SK-N-SH (cell line): ENCODE data around the gene TGFA. TPM values are rescaled to one million over a fixed set of nuclear protein-coding genes. Genes with fewer than 3 reads are reported as not detected.
A peak's percentile ranks its signal among the peaks of the same experiment; 100 is the strongest.

Experiments used
- CTCF ChIA-PET: fragments of 300-600, 350-600 bp; formaldehyde crosslinking; extraction: SDS; loops from one replicate; lab custom pipeline; 2021; lab: Yijun Ruan, JAX
- POLR2A ChIA-PET: fragments of 350-600 bp; sonication (Branson Sonifier 250); formaldehyde crosslinking; extraction: SDS; loops from one replicate; lab custom pipeline; 2020; ENCODE audit warnings: antibody characterized with exemption, inconsistent platforms; lab: Yijun Ruan, JAX
- DNase-seq: peaks from one replicate; pipeline ENCODE4 v3.0.0; 2012
- H2AFZ ChIP-seq: fragments of 200-600 bp; sonication (generic); 2 replicates; pipeline ENCODE4 v1.8.1; 2016; ENCODE audit warnings: antibody characterized with exemption, mild to moderate bottlenecking, low read depth
- H3F3A ChIP-seq: fragments of 200-600 bp; sonication (generic); replicated peaks from 2 replicates; pipeline ENCODE3; 2016; ENCODE audit warnings: antibody characterized with exemption, mild to moderate bottlenecking; ENCODE audit not compliant: insufficient read depth
- H3K27ac ChIP-seq, 2 experiments: fragments of 200-500 bp in 1 of 2; fragments of 200-600 bp in 1 of 2; sonication (Bioruptor generic) in 1 of 2; sonication (generic), shearing (Covaris generic) in 1 of 2; 2 replicates each; pipeline versions ENCODE4 v1.5.1 to v1.6.1; 2014 to 2016; ENCODE audit warnings: low read depth in 2 of 2, inconsistent platforms in 1 of 2, low read length in 1 of 2, mild to moderate bottlenecking in 1 of 2, mixed read lengths in 1 of 2
- H3K27me3 ChIP-seq: fragments of 200-600 bp; sonication (generic), shearing (Covaris generic); 2 replicates; pipeline ENCODE4 v1.6.1; 2016; ENCODE audit warnings: mixed run types; ENCODE audit not compliant: insufficient read depth
- H3K36me3 ChIP-seq, 2 experiments: fragments of 200-500 bp in 1 of 2; fragments of 200-600 bp in 1 of 2; sonication (Bioruptor generic) in 1 of 2; sonication (generic) in 1 of 2; replicated peaks in 1 of 2; 2 replicates each; pipeline versions ENCODE3 to v1.5.1; 2014 to 2016; ENCODE audit warnings: low read length in 1 of 2, mild to moderate bottlenecking in 1 of 2; ENCODE audit not compliant: insufficient read depth in 2 of 2, control insufficient read depth in 1 of 2
- H3K4me1 ChIP-seq, 2 experiments: fragments of 200-500 bp in 1 of 2; fragments of 200-600 bp in 1 of 2; sonication (Bioruptor generic) in 1 of 2; sonication (generic), shearing (Covaris generic) in 1 of 2; 2 replicates each; pipeline versions ENCODE4 v1.5.1 to v1.6.1; 2014 to 2016; ENCODE audit warnings: low read depth in 1 of 2, low read length in 1 of 2, mixed run types in 1 of 2; ENCODE audit not compliant: insufficient read depth in 2 of 2, control insufficient read depth in 1 of 2
- H3K4me2 ChIP-seq: fragments of 200-600 bp; sonication (generic), shearing (Covaris generic); 2 replicates; pipeline ENCODE4 v1.6.1; 2017; ENCODE audit warnings: mixed run types
- H3K4me3 ChIP-seq, 2 experiments: fragments of 200-500 bp in 1 of 2; fragments of 200-600 bp in 1 of 2; sonication (Bioruptor generic) in 1 of 2; sonication (generic), shearing (Covaris generic) in 1 of 2; 2 replicates each; pipeline versions ENCODE4 v1.5.1 to v1.8.1; 2014 to 2016; ENCODE audit warnings: low read depth in 2 of 2, inconsistent platforms in 1 of 2, low read length in 1 of 2, mild to moderate bottlenecking in 1 of 2, mixed read lengths in 1 of 2, moderate library complexity in 1 of 2
- H3K79me2 ChIP-seq: fragments of 200-600 bp; sonication (generic); 2 replicates; pipeline ENCODE4 v1.8.1; 2017; ENCODE audit warnings: mild to moderate bottlenecking; ENCODE audit not compliant: insufficient read depth
- H3K9ac ChIP-seq: fragments of 200-600 bp; sonication (generic); 2 replicates; pipeline ENCODE4 v1.6.1; 2017; ENCODE audit warnings: mixed run types
- H3K9me2 ChIP-seq: fragments of 200-600 bp; sonication (generic); 2 replicates; pipeline ENCODE4 v1.6.1; 2017; ENCODE audit warnings: mixed run types
- H3K9me3 ChIP-seq: fragments of 200-600 bp; sonication (generic); 2 replicates; pipeline ENCODE4 v1.6.1; 2017; ENCODE audit warnings: mixed run types, mild to moderate bottlenecking, moderate library complexity
- H4K20me1 ChIP-seq: fragments of 200-600 bp; sonication (generic); 2 replicates; pipeline ENCODE4 v1.6.1; 2017; ENCODE audit warnings: mild to moderate bottlenecking, mixed run types; ENCODE audit not compliant: insufficient read depth
- GABPA ChIP-seq: IDR thresholded peaks from 2 replicates; pipeline ENCODE4 v1.4.0; 2012; ENCODE audit warnings: low read depth, mild to moderate bottlenecking
- JUND ChIP-seq: IDR thresholded peaks from 2 replicates; pipeline ENCODE4 v1.4.0; 2012
- MEF2A ChIP-seq: IDR thresholded peaks from 2 replicates; pipeline ENCODE4 v1.4.0; 2012; ENCODE audit warnings: low read depth, borderline replicate concordance
- MXI1 ChIP-seq: IDR thresholded peaks from 2 replicates; pipeline ENCODE4 v1.6.1; 2012; ENCODE audit warnings: mild to moderate bottlenecking, low read depth, low read length, improper control_type of control experiment
- RAD21 ChIP-seq: IDR thresholded peaks from 2 replicates; pipeline ENCODE4 v1.6.1; 2012; ENCODE audit warnings: mild to moderate bottlenecking, low read length
- SIN3A ChIP-seq: IDR thresholded peaks from 2 replicates; pipeline ENCODE4 v1.6.1; 2012; ENCODE audit warnings: low read depth, mild to moderate bottlenecking, low read length, moderate library complexity, borderline replicate concordance
- SMC3 ChIP-seq: IDR thresholded peaks from 2 replicates; pipeline ENCODE4 v1.6.1; 2012; ENCODE audit warnings: low read depth, low read length, improper control_type of control experiment
- TAF1 ChIP-seq: IDR thresholded peaks from 2 replicates; pipeline ENCODE4 v1.6.1; 2012; ENCODE audit warnings: low read depth, mild to moderate bottlenecking, low read length, moderate library complexity, borderline replicate concordance
- TCF12 ChIP-seq: IDR thresholded peaks from 2 replicates; pipeline ENCODE4 v1.4.0; 2012
- WGBS: methylation state at CpG from one replicate; pipeline ENCODE4 v1.1.6; 2017; ENCODE audit warnings: low lambda C conversion rate; 5-methylcytosine and 5-hydroxymethylcytosine counted together
- polyA plus RNA-seq, 3 experiments: library from polyadenylated mRNA; depleted of rRNA; stranded (reverse); fragments of >200 nt; gene quantifications; 2 replicates each; pipeline ENCODE4 v1.2.3, GENCODE V29; 2012
- TF ChIP-seq, protein P1 (sequence below): IDR thresholded peaks from 2 replicates; pipeline ENCODE4; 2012
- TF ChIP-seq, protein P2 (sequence below): IDR thresholded peaks from 2 replicates; pipeline ENCODE4 v1.4.0; 2012; ENCODE audit warnings: low read depth, borderline replicate concordance
- TF ChIP-seq, protein P3 (sequence below): IDR thresholded peaks from 2 replicates; pipeline ENCODE4 v1.4.0; 2012; ENCODE audit warnings: low read depth
- TF ChIP-seq, protein P4 (sequence below): fragments of 150-350 bp; IDR thresholded peaks from 2 replicates; pipeline ENCODE4 v1.6.1; 2016; ENCODE audit warnings: mild to moderate bottlenecking, low read depth, low read length
- TF ChIP-seq, protein P5 (sequence below): IDR thresholded peaks from 2 replicates; pipeline ENCODE4 v1.6.1; 2012; ENCODE audit warnings: mild to moderate bottlenecking, low read depth, low read length, moderate library complexity

Gene TGFA
- polyA plus RNA-seq, 1 of the 3 experiments (the other 2 are of a cell fraction) = not detected

DNA sequence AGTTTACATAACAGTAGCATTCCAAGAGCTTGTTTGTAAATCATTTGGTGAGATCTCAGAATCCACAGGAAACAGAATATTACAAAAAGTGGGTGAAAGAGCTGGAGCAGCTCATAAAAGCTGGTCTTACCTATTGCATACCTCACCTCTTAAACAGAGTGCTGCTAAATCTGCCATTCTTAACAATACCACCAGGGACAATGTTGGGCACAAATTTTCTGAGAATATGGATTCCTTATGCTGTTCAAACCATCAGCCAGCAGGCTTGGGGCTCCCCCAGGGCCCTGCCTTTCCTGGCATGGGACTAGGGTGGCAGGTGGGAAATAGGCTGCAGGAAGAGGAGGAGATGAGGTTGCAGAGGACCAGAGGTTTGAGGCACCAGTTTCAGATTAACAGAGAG is 55.6 kb downstream of the TGFA start:
- no peak overlapping the region for H3K4me3 ChIP-seq
- peaks cover 13% of the 10 kb centered on the region; the same call in 1 of the 2 replicates for H3K27me3 ChIP-seq
- H3K9me3 ChIP-seq = no peaks in the 10 kb centered on the region
- ChIA-PET POLR2A (no interaction called here), CTCF (interaction anchor here (0.5 to 2.1 kb wide), 10 partner anchors 10 to 120 kb away, joined by 3 to 7 read pairs (median 4); partner anchors contain the start of gene TGFA)
- no peaks in the 10 kb centered on the region for H3F3A ChIP-seq
- H4K20me1 ChIP-seq = no peaks in the 10 kb centered on the region
- peak; percentile 32 for DNase-seq
- peaks cover 0 to 3% of the 10 kb centered on the region in 2 experiments; a peak in 2 of 4 replicates for H3K4me1 ChIP-seq
- no peak overlapping the region for H2AFZ ChIP-seq
- no peaks in the 10 kb centered on the region for H3K9me2 ChIP-seq
- TF ChIP-seq RAD21 (peak; percentile 26; the same call in 1 of the 2 replicates), TAF1 (no peak)
- TF ChIP-seq, protein P1, sequence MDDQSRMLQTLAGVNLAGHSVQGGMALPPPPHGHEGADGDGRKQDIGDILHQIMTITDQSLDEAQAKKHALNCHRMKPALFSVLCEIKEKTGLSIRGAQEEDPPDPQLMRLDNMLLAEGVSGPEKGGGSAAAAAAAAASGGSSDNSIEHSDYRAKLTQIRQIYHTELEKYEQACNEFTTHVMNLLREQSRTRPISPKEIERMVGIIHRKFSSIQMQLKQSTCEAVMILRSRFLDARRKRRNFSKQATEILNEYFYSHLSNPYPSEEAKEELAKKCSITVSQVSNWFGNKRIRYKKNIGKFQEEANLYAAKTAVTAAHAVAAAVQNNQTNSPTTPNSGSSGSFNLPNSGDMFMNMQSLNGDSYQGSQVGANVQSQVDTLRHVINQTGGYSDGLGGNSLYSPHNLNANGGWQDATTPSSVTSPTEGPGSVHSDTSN = no peak
- no peak overlapping the region for H3K27ac ChIP-seq
- H3K9ac ChIP-seq = no peak overlapping the region
- no peak overlapping the region for H3K4me2 ChIP-seq
- no peaks in the 10 kb centered on the region for H3K79me2 ChIP-seq
- no peaks in the 10 kb centered on the region for H3K36me3 ChIP-seq

DNA sequence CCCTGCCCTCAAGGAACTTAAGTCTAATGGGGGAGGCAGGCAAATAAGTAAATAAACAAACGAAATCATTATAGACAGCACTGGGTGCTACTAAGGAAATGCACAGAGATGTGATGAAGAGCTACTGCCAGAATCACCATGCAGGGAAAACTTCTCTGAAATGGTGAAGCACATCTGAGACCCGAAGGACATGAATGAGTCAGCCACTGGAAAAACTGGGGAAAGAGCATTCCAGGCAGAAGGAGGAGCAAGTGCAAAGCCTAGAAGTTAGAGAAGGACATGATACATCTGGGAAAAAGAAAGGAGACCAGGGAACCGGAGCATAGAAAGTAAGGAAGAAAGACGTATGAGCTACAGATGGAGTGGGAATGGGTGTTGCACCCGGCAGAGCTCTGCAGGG is 56.8 kb downstream of the TGFA start:
- TF ChIP-seq SIN3A (no peak), MXI1 (no peak), TAF1 (no peak), JUND (no peak), SMC3 (no peak), MEF2A (no peak), TCF12 (no peak), GABPA (no peak)
- TF ChIP-seq, protein P2, sequence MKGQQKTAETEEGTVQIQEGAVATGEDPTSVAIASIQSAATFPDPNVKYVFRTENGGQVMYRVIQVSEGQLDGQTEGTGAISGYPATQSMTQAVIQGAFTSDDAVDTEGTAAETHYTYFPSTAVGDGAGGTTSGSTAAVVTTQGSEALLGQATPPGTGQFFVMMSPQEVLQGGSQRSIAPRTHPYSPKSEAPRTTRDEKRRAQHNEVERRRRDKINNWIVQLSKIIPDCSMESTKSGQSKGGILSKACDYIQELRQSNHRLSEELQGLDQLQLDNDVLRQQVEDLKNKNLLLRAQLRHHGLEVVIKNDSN = no peak
- TF ChIP-seq, protein P3, sequence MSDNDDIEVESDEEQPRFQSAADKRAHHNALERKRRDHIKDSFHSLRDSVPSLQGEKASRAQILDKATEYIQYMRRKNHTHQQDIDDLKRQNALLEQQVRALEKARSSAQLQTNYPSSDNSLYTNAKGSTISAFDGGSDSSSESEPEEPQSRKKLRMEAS = no peak
- TF ChIP-seq, protein P4, sequence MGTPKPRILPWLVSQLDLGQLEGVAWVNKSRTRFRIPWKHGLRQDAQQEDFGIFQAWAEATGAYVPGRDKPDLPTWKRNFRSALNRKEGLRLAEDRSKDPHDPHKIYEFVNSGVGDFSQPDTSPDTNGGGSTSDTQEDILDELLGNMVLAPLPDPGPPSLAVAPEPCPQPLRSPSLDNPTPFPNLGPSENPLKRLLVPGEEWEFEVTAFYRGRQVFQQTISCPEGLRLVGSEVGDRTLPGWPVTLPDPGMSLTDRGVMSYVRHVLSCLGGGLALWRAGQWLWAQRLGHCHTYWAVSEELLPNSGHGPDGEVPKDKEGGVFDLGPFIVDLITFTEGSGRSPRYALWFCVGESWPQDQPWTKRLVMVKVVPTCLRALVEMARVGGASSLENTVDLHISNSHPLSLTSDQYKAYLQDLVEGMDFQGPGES = no peak
- TF ChIP-seq, protein P1 = no peak
- TF ChIP-seq, protein P5, sequence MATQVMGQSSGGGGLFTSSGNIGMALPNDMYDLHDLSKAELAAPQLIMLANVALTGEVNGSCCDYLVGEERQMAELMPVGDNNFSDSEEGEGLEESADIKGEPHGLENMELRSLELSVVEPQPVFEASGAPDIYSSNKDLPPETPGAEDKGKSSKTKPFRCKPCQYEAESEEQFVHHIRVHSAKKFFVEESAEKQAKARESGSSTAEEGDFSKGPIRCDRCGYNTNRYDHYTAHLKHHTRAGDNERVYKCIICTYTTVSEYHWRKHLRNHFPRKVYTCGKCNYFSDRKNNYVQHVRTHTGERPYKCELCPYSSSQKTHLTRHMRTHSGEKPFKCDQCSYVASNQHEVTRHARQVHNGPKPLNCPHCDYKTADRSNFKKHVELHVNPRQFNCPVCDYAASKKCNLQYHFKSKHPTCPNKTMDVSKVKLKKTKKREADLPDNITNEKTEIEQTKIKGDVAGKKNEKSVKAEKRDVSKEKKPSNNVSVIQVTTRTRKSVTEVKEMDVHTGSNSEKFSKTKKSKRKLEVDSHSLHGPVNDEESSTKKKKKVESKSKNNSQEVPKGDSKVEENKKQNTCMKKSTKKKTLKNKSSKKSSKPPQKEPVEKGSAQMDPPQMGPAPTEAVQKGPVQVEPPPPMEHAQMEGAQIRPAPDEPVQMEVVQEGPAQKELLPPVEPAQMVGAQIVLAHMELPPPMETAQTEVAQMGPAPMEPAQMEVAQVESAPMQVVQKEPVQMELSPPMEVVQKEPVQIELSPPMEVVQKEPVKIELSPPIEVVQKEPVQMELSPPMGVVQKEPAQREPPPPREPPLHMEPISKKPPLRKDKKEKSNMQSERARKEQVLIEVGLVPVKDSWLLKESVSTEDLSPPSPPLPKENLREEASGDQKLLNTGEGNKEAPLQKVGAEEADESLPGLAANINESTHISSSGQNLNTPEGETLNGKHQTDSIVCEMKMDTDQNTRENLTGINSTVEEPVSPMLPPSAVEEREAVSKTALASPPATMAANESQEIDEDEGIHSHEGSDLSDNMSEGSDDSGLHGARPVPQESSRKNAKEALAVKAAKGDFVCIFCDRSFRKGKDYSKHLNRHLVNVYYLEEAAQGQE = no peak
- H3K4me3 ChIP-seq = no peak overlapping the region
- ChIA-PET CTCF (interaction anchor here (0.7 to 1.6 kb wide), 5 partner anchors 15 to 193 kb away, joined by 3 to 7 read pairs (median 4); partner anchors contain the start of gene TGFA), POLR2A (no interaction called here)
- no peaks in the 10 kb centered on the region for H3F3A ChIP-seq
- H3K9me3 ChIP-seq = no peaks in the 10 kb centered on the region
- H3K4me1 ChIP-seq = peaks cover 0 to 3% of the 10 kb centered on the region in 2 experiments; a peak in 2 of 4 replicates
- no peak overlapping the region for H3K4me2 ChIP-seq
- WGBS = 43% methylated on average over 5 of the region's 5 CpGs
- no peaks in the 10 kb centered on the region for H3K79me2 ChIP-seq
- no peaks in the 10 kb centered on the region for H3K36me3 ChIP-seq
- peaks cover 14% of the 10 kb centered on the region; the same call in 1 of the 2 replicates for H3K27me3 ChIP-seq
- no peak overlapping the region for H3K9ac ChIP-seq
- H3K27ac ChIP-seq = no peak overlapping the region
- no peaks in the 10 kb centered on the region for H4K20me1 ChIP-seq
- H3K9me2 ChIP-seq = no peaks in the 10 kb centered on the region
- H2AFZ ChIP-seq = no peak overlapping the region
- DNase-seq = no peak
